Measurements from ENCODE around the gene CFAP65. TPM values are rescaled to one million over a fixed set of nuclear protein-coding genes. Genes with fewer than 3 reads are reported as not detected.

Gene CFAP65
- total and polyA plus RNA-seq, 2 of the 13 experiments (the other 11 are each of a cell fraction or from before 2014, with no cell fraction given) = 0.05 TPM; not detected in 1

DNA sequence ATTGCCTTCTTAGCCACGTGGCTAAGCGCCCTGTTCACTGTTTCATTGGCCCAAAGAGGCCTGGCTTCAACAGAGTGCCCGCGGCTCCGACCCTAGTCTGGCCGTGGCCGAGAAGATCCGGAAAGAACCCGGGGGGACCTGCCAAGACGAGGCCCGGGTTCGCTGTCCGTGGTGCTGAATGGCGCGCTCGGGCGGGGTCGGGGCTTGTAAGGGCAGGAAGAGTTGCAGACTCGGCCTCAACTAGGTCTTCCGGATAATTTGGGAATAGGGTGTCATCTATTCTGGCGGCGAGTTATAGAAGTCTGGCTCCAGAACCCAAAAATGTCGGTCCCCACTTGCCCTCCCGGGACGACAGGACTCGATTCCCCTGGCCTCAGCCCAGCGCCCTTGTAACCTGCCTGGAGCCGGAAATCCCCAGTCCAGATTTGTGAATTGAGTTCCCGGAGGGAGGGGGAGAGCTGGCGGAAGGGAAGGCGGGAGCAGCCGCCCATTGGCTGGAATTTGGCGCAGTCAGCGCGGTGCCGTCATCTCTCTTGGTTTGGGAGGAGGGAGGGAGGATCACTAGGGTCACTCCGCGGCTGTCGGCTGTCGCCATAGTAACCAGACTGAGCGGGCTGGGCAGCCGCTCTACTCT lies 78.3 kb downstream of the CFAP65 start (continued):
- TF ChIP-seq, protein P1, sequence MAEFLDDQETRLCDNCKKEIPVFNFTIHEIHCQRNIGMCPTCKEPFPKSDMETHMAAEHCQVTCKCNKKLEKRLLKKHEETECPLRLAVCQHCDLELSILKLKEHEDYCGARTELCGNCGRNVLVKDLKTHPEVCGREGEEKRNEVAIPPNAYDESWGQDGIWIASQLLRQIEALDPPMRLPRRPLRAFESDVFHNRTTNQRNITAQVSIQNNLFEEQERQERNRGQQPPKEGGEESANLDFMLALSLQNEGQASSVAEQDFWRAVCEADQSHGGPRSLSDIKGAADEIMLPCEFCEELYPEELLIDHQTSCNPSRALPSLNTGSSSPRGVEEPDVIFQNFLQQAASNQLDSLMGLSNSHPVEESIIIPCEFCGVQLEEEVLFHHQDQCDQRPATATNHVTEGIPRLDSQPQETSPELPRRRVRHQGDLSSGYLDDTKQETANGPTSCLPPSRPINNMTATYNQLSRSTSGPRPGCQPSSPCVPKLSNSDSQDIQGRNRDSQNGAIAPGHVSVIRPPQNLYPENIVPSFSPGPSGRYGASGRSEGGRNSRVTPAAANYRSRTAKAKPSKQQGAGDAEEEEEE (CRISPR knock-in tag; IDR thresholded peaks at IDR 0.05; ENCODE audit: borderline replicate concordance) = no peak
- TF ChIP-seq, protein P2, sequence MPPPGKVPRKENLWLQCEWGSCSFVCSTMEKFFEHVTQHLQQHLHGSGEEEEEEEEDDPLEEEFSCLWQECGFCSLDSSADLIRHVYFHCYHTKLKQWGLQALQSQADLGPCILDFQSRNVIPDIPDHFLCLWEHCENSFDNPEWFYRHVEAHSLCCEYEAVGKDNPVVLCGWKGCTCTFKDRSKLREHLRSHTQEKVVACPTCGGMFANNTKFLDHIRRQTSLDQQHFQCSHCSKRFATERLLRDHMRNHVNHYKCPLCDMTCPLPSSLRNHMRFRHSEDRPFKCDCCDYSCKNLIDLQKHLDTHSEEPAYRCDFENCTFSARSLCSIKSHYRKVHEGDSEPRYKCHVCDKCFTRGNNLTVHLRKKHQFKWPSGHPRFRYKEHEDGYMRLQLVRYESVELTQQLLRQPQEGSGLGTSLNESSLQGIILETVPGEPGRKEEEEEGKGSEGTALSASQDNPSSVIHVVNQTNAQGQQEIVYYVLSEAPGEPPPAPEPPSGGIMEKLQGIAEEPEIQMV (CRISPR knock-in tag; IDR thresholded peaks at IDR 0.05; ENCODE audit: low read depth) = no peak
- no peak for TF ChIP-seq ZNF720 (CRISPR knock-in tag; IDR thresholded peaks at IDR 0.05)
- TF ChIP-seq ZNF564 (CRISPR knock-in tag; IDR thresholded peaks at IDR 0.05) = peak; percentile 88
- TF ChIP-seq, protein P3, sequence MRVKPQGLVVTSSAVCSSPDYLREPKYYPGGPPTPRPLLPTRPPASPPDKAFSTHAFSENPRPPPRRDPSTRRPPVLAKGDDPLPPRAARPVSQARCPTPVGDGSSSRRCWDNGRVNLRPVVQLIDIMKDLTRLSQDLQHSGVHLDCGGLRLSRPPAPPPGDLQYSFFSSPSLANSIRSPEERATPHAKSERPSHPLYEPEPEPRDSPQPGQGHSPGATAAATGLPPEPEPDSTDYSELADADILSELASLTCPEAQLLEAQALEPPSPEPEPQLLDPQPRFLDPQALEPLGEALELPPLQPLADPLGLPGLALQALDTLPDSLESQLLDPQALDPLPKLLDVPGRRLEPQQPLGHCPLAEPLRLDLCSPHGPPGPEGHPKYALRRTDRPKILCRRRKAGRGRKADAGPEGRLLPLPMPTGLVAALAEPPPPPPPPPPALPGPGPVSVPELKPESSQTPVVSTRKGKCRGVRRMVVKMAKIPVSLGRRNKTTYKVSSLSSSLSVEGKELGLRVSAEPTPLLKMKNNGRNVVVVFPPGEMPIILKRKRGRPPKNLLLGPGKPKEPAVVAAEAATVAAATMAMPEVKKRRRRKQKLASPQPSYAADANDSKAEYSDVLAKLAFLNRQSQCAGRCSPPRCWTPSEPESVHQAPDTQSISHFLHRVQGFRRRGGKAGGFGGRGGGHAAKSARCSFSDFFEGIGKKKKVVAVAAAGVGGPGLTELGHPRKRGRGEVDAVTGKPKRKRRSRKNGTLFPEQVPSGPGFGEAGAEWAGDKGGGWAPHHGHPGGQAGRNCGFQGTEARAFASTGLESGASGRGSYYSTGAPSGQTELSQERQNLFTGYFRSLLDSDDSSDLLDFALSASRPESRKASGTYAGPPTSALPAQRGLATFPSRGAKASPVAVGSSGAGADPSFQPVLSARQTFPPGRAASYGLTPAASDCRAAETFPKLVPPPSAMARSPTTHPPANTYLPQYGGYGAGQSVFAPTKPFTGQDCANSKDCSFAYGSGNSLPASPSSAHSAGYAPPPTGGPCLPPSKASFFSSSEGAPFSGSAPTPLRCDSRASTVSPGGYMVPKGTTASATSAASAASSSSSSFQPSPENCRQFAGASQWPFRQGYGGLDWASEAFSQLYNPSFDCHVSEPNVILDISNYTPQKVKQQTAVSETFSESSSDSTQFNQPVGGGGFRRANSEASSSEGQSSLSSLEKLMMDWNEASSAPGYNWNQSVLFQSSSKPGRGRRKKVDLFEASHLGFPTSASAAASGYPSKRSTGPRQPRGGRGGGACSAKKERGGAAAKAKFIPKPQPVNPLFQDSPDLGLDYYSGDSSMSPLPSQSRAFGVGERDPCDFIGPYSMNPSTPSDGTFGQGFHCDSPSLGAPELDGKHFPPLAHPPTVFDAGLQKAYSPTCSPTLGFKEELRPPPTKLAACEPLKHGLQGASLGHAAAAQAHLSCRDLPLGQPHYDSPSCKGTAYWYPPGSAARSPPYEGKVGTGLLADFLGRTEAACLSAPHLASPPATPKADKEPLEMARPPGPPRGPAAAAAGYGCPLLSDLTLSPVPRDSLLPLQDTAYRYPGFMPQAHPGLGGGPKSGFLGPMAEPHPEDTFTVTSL (CRISPR knock-in tag; IDR thresholded peaks at IDR 0.05; ENCODE audit: borderline replicate concordance) = no peak
- TF ChIP-seq, protein P4, sequence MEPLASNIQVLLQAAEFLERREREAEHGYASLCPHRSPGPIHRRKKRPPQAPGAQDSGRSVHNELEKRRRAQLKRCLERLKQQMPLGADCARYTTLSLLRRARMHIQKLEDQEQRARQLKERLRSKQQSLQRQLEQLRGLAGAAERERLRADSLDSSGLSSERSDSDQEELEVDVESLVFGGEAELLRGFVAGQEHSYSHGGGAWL (CRISPR knock-in tag; IDR thresholded peaks at IDR 0.05) = peak; percentile 96
- TF ChIP-seq RCOR2 (CRISPR knock-in tag; IDR thresholded peaks at IDR 0.05) = no peak
- peak; percentile 95 for TF ChIP-seq ZNF296 (CRISPR knock-in tag; conservative IDR thresholded peaks at IDR 0.05)
- no peak for TF ChIP-seq ZNF101 (CRISPR knock-in tag; IDR thresholded peaks at IDR 0.05; ENCODE audit: borderline replicate concordance, low read depth)
- TF ChIP-seq GZF1 (CRISPR knock-in tag; IDR thresholded peaks at IDR 0.05) = 0 out of 2 replicates have a peak, but pooled peaks have one; percentile 33
- peak; percentile 99 for TF ChIP-seq ZSCAN9 (CRISPR knock-in tag; IDR thresholded peaks at IDR 0.05; ENCODE audit: borderline replicate concordance)
- TF ChIP-seq, protein P5, sequence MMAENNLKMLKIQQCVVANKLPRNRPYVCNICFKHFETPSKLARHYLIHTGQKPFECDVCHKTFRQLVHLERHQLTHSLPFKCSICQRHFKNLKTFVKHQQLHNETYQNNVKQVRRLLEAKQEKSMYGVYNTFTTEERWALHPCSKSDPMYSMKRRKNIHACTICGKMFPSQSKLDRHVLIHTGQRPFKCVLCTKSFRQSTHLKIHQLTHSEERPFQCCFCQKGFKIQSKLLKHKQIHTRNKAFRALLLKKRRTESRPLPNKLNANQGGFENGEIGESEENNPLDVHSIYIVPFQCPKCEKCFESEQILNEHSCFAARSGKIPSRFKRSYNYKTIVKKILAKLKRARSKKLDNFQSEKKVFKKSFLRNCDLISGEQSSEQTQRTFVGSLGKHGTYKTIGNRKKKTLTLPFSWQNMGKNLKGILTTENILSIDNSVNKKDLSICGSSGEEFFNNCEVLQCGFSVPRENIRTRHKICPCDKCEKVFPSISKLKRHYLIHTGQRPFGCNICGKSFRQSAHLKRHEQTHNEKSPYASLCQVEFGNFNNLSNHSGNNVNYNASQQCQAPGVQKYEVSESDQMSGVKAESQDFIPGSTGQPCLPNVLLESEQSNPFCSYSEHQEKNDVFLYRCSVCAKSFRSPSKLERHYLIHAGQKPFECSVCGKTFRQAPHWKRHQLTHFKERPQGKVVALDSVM (CRISPR knock-in tag; IDR thresholded peaks at IDR 0.05) = 0 out of 2 replicates have a peak, but pooled peaks have one; percentile 10
- 0 out of 2 replicates have a peak, but pooled peaks have one; percentile 44 for TF ChIP-seq HMG20B (CRISPR knock-in tag; conservative IDR thresholded peaks at IDR 0.05)
- TF ChIP-seq, protein P6, sequence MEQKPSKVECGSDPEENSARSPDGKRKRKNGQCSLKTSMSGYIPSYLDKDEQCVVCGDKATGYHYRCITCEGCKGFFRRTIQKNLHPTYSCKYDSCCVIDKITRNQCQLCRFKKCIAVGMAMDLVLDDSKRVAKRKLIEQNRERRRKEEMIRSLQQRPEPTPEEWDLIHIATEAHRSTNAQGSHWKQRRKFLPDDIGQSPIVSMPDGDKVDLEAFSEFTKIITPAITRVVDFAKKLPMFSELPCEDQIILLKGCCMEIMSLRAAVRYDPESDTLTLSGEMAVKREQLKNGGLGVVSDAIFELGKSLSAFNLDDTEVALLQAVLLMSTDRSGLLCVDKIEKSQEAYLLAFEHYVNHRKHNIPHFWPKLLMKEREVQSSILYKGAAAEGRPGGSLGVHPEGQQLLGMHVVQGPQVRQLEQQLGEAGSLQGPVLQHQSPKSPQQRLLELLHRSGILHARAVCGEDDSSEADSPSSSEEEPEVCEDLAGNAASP (CRISPR knock-in tag; IDR thresholded peaks at IDR 0.05; ENCODE audit: borderline replicate concordance) = peak; percentile 86; the same call in 1 of the 2 replicates
- no peak for TF ChIP-seq REXO4 (CRISPR knock-in tag; IDR thresholded peaks at IDR 0.05; ENCODE audit: borderline replicate concordance)
- peak; percentile 96 for TF ChIP-seq BRCA1 (CRISPR knock-in tag; IDR thresholded peaks at IDR 0.05)

All from HepG2 (cell line).